ENCODE measurements around the gene SOD3.

SOD3 gene

DNA sequence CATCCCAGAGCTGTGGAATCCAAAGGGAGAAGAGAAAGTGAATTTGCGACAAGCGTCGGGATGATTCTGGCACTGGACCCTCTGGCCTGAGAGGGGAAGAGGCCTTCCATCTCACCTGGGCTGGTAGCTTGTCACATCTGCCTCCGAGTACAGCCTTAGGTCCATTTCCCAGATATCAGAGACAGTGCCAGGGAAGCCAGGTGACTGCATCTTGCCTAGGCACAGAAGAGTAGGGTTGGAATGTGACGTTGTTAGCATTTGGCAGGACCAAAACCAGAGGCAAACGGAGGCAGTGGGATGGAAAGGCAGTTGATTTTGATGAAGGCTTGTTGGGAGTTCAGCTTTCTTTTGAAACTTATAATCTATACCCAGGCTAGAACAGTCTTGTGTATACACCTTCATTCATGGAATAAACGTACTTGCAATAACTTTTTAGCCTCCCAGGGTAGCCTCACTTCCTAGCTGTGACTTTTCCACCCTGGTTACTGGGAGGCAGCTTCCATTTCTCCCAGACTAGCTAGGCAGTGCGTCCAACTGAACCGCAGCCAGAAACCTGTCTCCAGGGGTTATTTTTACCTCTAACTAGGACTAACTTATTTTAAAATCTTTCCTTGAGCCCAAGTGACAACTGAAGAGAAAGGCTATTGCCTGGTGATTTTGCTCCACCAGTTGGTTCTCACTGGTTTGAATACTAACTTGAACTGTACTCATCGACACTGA, 5.9 kb downstream of the SOD3 start:
- no peak for DNase-seq (ENCODE audit: low read depth)

DNA sequence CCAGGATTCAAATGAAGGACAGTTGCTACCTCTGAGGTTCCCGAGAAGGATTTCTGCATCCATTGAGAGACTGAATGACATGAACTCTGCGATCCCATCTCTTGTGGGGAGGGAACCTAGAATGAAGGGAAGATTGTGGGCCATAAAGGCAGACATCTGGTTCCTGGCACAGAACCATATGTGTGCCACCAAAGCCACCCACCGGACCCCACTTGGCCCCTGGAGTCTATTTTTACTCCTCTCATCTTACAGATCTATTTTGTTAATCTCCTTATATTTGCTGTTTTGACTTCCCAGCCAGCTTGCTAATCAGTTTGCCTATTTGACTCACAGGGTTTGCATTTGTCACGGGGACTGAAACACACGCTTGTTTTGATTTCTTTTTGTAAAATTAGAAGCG, 7.3 kb downstream of the SOD3 start:
- no peak for DNase-seq (ENCODE audit: low read depth)

DNA sequence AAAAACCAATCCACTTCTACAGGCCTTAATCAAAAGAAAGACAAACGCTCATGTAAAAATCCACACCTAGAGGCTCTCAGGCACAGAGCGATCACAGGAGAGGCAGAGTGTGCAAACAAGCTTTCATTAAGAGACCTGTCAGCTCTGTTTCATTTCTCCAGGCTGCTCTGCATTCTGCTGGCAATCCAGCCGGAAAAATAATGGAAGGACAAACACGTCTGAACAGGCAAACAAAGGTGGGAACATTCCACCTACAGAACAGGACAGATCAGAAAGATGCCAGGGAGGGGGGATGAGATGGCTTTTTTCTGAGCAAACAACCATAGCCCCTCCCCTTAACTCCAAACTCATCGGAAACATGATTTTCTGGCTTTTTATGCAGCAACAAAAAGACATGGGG, 9.7 kb downstream of the SOD3 start:
- DNase-seq (ENCODE audit: low read depth), result no peak

DNA sequence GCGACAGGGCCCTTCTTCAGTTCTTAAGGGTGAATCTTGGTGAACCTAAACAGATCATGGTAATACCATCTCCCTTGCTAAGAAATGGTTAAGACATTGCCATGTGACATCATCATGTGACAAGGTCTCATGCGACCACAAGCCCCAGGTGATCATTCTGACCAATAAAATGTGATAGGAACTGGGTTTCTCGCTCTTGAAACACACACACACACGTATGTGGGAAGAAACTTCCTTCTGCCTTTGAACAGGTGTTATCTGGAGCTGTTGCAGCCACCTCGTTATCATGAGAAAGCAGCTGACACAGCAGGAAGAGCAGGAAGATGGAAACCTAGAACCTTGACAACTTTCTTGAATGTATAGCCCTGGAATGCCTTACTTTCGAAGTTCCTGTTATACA, 10.2 kb downstream of the SOD3 start:
- no peak for DNase-seq (ENCODE audit: low read depth)

DNA sequence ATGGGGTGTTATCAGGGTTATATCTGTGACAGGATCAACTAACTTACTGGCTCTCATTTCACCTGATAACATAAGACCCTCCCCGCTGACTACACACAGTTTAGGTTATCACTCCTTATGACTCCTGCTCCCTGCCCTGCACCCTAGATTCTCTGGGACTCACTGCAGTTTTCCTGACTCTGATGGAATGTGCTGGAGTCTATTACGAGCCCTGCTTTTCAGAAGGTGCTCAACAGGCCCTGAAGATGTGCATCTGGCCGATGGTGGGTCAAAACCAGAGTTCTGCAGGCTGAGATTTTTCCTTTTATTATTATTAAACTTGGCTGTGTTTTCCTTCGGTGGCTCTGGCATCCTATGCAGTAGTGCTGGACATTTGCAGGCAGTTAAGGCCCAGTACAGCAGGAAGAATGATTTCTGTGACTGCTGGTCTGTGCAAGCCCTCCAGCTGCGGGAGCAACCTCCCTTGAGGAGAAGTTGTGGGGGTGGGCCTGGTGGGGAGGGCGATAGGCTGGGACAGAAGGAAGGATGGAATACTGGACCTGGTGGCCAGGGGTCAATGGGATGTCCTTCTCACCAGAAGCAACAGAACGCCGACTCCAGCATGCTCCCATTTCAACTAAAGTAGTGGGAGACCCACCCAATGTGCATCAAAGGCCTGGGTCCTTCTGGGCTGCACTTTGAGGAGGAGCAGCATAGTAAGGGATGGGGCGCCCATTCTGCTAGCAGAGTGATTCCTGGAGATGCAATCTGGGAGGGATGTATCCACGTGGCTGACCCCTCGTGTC, 11.0 kb downstream of the SOD3 start:
- no peak for DNase-seq (ENCODE audit: low read depth)

DNA sequence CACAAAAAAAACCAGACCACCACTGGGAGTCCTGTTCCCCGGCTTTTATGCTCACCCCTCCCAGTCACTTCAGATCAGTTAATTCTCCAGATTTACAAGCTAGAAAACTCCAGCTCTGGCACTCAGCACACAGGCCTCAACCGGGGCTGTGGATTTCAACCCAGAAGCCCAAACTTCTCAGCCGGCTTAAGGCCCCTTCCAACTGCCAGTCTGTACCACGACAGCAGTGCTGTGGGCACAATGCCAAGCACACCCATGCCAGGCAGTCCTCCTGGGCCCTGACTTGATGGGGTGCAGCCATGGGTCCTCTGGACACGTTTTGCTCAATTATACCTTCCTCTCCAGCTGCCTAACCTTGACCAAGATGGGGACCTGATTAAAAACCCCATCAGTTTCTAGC, 12.2 kb downstream of the SOD3 start:
- DNase-seq (ENCODE audit: low read depth), result no peak

DNA sequence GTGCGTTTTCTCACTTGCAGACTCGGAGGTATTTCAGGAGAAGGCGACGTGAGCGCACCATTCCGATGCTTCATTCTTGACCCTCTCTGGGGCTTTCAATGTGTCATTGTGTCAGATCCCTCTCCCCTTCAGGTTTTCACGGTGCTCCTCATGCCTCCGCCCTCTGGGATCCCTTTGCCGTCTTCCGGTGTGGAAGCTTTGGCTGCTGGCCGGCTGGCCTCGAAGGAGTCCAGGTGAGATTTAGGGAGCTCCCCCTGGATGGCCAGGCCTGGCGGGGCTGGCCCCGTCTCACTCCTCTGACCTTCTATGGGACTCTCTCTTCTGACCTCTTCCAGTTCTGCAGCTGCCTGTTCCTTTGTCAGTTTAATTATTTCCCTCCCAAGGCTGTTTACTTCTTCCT, 12.9 kb downstream of the SOD3 start:
- no peak for DNase-seq (ENCODE audit: low read depth)

DNA sequence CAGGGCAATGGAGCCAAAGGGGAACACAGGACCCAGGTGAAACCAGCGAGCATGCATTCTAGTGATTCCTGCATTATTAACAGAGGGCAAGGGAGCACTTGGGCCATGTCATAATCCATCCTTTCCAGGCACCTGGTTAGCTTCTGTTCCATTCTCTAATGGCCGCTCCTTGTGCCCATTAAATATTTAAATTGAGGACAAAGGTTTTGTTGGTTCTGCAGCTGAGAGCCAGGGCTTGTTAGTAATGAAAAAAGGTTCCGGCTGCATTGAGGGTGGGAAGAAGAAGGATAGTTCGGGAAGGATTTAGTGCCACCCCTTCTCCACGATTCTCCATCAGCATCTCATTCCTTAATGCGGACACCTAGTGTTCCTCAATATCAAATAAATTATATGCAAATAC, 13.6 kb downstream of the SOD3 start:
- DNase-seq (ENCODE audit: low read depth), result no peak

DNA sequence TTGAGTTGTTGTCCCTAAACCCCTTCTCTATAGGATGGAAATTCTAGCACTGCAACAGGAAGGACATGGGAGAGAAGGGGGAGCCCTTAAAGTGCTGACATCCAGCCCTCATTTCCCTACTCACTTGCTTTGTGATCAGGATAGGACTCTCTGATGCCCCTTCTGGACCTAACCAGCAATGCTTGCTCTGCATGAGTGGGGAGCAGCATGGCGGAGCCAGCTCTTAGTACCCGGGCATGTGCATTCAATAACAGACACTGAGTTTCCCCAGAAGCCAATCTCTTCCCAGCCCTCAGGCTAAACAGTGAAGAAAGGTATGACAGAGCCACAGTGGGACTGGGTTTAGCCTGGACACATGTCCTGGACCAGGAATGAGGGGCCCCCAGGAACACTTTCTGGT, 14.0 kb downstream of the SOD3 start:
- DNase-seq (ENCODE audit: low read depth), result no peak

DNA sequence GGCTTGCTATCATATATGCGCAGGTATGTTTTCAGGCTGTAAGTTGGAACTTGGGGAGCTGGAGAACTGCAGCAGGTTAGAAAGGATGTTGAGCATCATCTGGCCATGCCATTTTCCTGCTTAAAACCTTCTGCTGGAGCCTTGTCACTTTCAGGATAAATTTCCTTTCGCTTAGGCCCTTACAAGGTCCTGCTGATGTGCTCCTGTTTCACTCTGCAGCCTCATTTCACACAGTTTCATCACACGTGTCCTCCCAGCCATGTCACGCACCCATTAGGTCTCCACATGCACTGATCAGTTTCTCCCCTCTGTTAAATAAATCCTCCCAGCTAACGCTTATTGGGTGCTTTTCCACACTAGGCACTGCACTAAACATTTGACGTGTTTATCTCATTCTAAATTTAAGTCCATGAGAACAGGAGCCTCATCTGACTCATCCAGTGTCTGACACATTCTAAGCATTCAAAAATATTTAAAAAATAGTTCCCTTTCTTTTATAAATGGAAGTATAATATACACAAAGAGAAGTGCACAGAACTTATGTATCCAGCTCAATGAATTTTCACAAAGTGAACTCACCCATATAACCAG, 14.5 kb downstream of the SOD3 start:
- DNase-seq (ENCODE audit: low read depth), result no peak

DNA sequence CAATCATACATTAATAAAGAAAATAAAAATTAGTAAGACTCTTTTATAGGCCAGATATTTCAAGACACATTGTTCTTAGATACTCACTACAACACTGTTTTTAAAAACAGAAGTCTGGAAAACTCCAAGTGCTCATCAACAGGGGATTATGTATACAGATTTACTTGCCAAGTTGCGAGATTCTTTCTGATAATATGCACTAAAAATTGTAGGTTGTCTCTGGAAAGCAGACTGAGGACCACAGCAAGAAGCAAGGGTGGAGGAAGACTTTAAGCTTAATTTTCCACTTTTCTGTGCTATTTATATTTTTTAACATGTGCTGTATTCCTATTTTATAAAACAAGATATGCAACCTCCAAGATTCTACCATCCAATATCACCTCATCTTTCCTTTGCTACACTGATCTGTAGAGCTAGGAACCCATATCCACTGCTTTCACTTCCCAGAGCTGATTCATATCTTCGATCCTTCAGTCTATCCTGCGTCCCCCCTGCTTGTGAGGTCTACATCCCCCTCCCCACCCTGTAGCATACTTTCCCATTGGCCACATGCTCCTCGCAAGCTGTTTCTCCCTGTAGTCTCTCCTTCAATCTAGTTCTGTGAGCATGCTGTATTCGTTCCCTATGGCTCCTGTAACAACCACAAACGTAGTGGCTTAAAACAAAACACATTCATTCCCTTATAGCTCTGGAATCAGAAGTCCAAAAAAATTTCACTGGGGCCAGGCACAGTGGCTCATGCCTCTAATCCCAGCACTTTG, 15.7 kb downstream of the SOD3 start:
- DNase-seq (ENCODE audit: low read depth), result no peak

DNA sequence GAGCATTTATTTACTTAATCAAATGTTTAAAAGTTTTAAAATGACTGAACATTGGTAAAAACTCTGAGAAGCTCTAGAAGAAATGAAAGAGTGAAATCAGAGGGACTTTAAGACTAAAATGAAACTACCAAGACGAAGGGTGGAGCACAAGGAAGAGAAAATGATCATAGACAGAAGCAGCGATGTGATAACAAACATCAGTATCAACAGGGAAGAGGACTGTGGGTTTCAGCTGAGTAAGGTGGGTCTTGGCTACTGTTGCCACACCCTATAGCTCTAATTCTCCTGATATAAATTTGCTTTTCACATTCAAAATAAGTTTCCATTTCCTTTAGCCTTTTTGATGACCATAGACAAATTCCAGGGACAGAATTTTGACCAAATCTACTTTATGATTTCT, 18.4 kb downstream of the SOD3 start:
- DNase-seq (ENCODE audit: low read depth), result no peak

DNA sequence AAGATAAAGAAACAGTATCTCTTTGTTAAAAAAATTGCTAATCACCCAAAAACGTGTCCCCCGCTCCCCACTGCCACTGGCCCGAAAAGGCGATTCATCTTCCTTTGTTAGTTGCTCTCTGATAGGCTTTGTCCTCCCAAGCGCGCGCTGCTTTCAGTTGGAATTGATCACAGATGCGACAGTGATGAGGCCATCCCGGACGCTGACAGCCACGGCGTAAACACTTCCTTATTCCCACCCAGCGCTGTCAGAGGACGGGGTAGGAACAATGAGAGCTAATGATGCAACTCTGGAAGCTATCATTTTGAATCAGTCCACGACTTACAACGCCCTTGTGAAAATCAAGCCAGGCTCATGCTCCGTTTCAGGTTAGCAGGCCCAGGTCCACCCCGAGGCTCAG, 21.4 kb downstream of the SOD3 start:
- DNase-seq (ENCODE audit: low read depth), result no peak

DNA sequence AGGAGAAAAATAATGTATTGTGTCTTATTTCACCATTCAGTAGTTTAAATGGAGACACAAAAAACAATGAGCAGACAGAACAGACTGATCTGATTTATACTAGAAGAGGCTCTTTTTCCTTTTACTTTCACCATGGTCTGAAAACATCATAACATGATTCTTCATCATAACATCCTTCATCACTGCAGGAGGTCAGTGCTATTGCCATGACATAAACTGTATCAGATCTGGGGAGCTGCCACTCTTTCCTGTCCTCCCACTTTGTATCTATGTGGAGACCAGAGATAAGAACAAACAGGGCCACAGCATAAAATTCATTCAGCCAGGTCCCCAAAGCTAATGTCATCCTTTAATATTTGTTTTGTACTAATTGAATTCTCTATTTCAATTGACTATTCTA, 25.2 kb downstream of the SOD3 start:
- DNase-seq (ENCODE audit: low read depth), result no peak

DNA sequence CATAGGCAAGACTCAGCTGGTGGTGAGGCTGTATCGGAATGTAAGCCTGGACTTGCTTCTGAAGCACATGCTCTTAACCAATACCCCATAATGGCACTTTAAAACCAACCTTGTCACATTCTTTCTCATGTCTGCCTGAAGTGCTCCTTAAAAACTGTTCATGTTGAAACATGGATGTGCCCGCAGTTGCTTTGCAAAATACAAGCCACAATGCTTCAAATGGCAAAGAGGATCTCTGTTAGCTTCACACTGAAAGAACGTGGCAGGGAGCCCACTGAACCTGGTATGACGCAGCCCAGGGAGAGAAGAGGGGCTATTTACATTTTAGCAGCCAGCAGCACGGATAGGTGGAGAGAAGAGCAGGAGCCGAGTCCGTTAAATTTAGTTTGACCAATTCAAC, 29.3 kb downstream of the SOD3 start:
- no peak for DNase-seq (ENCODE audit: low read depth)

DNA sequence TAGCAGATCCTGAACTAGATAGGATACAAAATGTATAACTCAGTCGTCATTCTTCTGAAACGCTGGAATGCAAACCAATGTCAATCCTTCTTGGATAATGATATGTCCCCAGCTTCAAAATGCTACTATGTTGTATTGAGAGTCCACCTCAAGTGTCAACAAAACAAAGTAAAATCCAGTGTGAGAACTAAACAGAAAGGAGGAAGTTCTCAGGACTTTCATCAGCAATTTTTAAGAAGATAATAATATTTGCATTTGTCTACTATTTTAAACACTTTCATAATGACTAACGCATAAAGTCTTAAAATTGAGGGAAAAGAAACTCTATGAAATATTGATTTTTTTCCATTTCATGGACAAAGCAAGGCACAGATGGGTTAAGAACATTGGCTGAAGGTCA, 36.3 kb downstream of the SOD3 start:
- no peak for DNase-seq (ENCODE audit: low read depth)

DNA sequence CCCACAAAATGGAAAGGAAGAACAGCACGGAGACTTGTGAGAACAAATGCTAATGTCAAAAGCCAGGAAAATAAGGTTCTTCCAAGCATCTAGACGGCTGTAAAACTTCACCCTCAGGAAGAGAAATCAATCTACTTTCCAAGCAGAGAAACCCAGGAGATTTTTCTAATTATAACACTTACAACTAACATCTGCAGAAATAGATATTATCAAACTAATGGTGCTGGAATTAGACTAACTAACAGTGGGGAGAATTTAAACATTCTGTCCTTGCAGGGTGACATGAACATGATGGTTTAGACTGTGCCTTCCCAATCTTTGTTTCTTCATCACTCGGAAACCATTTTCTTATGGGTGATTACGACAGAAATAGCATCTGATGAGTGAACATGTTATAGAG, 40.3 kb downstream of the SOD3 start:
- DNase-seq (ENCODE audit: low read depth), result no peak

DNA sequence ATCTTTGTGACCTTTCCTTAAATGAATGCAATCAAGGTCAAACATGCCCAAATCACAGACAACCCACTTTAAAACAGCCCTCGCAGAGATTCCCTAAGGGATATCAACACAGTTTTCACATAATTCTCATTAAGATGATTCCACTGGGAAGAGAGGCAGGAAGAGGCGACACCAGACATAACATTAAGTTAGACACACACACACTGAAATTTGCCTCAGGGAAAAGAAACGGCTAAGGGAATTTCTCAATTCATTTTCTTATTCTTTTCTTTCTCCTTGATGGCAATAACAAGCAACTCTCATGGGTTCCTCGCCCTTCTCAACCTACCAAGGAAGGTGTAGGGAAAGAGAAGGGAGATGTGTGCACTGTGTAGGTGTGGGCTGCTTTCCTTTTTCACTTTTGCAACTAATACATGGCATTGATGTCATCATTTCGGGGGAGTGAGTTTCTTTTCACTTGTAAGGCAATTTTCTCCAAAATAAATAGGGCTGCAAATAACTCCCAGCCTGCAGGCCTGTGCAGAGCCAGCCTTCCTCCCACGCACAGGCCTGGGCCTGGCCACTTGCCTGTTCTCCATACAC, 41.4 kb downstream of the SOD3 start:
- DNase-seq (ENCODE audit: low read depth), result no peak

DNA sequence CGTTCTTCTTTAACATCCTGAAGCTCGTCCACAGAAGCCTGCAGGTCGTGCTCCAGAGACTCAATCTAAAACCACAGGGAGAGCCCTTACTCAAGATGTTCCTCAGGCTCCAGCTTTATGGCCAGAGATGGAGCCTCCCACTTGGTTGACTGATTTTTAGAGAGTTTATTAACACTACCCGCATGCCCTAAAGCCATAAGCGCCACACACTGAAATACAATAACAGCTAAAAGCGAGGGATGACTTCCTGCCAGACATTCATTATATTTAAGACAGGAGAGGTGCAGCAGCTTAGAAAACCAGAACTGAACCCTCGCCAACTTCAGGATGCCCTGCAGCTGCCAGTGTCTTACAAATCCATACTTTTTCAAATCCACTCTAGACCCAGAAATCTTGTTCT, 42.0 kb downstream of the SOD3 start:
- no peak for DNase-seq (ENCODE audit: low read depth)

DNA sequence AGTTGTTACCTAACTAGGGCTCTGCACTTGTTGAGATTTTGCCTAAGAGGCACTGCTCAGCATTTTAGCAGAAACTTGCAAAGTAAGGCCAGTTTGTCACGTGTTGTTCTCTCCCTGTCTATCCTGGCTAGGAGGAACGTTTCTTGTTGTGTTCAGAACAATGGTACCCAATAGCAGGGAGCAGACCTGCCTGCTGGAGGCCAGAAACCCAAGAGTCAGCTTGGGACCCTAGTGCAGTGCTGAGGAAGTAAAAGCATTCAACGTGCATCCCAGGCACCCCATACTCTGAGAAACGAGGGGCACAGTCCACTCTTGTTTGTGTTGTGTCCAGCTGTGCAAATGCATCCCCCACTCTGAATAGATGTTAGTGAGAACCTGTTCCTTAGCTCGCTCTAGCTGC, 42.4 kb downstream of the SOD3 start:
- DNase-seq (ENCODE audit: low read depth), result no peak

DNA sequence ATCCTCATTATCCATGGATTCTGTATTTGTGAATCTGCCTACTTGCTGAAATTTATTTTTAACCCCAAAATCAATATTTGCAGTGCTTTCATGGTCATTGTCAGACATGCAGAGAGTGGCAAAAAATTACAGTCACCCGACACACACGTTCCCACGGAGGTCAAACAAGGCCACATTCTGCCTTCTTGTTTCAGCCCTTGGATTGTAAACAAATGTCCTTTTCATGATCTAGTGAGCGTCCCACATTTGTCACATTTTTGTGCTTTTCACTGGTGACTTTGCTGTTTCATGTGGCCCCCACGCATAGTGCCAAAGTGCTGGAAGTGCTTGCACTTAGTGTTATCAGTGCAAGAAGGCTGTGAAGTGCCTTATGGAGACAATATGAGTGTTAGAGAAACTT, 45.0 kb downstream of the SOD3 start:
- no peak for DNase-seq (ENCODE audit: low read depth)

DNA sequence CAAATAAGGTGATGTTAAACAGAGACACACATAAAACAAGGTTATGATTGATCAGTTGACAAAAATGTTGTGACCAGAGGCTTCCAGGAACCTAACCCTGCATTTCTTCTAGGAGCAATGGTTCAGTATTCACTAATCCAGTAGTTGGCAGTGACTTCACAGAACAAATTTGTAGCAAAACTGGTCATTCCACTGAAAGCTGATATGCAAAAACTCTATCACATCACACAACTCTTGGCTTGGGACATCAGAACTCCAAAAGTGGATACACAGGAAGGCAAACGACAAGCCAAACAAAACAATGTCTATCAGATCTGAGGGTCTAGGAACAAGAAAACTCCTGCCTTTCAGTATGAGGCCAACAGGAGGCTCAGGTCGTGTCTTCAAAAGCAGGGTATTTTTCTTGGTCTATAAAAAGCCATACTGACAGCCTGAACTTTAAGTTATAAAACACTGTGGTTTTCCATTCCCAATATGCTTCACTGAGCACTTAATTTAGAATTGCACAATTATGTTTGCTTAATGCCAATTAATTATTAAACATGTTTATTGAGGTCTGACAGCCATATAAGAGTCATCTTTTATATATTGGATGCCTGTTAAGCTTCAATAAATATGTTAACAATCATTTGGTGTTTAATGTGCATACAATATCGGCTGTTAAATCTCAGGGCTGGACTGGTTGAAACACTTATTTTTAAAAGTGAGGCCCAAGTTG, 45.6 kb downstream of the SOD3 start:
- no peak for DNase-seq (ENCODE audit: low read depth)
